ENCODE measurements around the gene PDE2A. TPM values are rescaled to one million over a fixed set of nuclear protein-coding genes. Genes with fewer than 3 reads are reported as not detected.
A peak's percentile ranks its signal among the peaks of the same experiment; 100 is the strongest.

Gene PDE2A
- polyA plus RNA-seq, 2 of the 4 experiments (the other 2 are of a cell fraction), result 0.62 to 1.5 TPM

GRCh38 chr11:72613977-72614376 is 60.2 kb downstream of the PDE2A start:
- TF ChIP-seq NFE2L2 (conservative IDR thresholded peaks at IDR 0.05; ENCODE audit: low read length), result 0 out of 2 replicates have a peak, but pooled peaks have one; percentile 18
- TF ChIP-seq KDM5A (IDR thresholded peaks at IDR 0.05), result no peak
- FAIRE-seq (no peak), DNase-seq (ENCODE audit: low read depth in 1 of 2, low spot score in 1 of 2) (no peak), ATAC-seq (no peak)
- Histone ChIP-seq H3K4me3 (no peak overlapping the region), H3K4me1 (0 out of 3 replicates have a peak, but pooled peaks cover 3% of the 10 kb centered on the region), H3K4me2 (no peak overlapping the region), H3K9me3 (no peaks in the 10 kb centered on the region), H3K27ac (no peak overlapping the region)
- WGBS (ENCODE audit: missing lambda C conversion rate), result 20% methylated on average over 7 of the region's 7 CpGs
- ChIA-PET CTCF (interaction anchor here (0.9 to 11.0 kb wide), 3 partner anchors 13 to 19 kb away, joined by 3 to 93 read pairs (median 4); no protein-coding TSS in a partner anchor), POLR2A (no interaction called here)

GRCh38 chr11:72613450-72613849 is 60.8 kb downstream of the PDE2A start:
- H3K27ac ChIP-seq, result no peak overlapping the region
- H3K9me3 ChIP-seq, result no peaks in the 10 kb centered on the region
- no peak for ATAC-seq
- 0 out of 3 replicates have a peak, but pooled peaks cover 3% of the 10 kb centered on the region for H3K4me1 ChIP-seq
- CTCF ChIA-PET, result interaction anchor here (0.9 to 11.0 kb wide), 3 partner anchors 13 to 18 kb away, joined by 3 to 93 read pairs (median 4); no protein-coding TSS in a partner anchor
- POLR2A ChIA-PET, result no interaction called here
- no peak overlapping the region for H3K4me3 ChIP-seq
- no peak overlapping the region for H3K4me2 ChIP-seq
- FAIRE-seq, result no peak
- DNase-seq (ENCODE audit: low read depth in 1 of 2, low spot score in 1 of 2), result no peak
- TF ChIP-seq TFCP2L1 (CRISPR knock-in tag; IDR thresholded peaks at IDR 0.05) (no peak), PHF8 (IDR thresholded peaks at IDR 0.05; ENCODE audit: borderline replicate concordance, low read depth) (no peak), ELK1 (IDR thresholded peaks at IDR 0.05; ENCODE audit: low read depth, low read length) (no peak), E2F6 (IDR thresholded peaks at IDR 0.05; ENCODE audit: borderline replicate concordance, low read depth) (no peak), HMGXB4 (CRISPR knock-in tag; IDR thresholded peaks at IDR 0.05; ENCODE audit: borderline replicate concordance) (no peak), CBX8 (IDR thresholded peaks at IDR 0.05) (no peak), MAZ (IDR thresholded peaks at IDR 0.05; ENCODE audit: borderline replicate concordance, low read depth, low read length) (no peak), ESRRA (IDR thresholded peaks at IDR 0.05; ENCODE audit: borderline replicate concordance, low read length) (no peak), RARB (CRISPR knock-in tag; IDR thresholded peaks at IDR 0.05) (no peak), CEBPB (IDR thresholded peaks at IDR 0.05) (no peak)
- WGBS (ENCODE audit: missing lambda C conversion rate), result 43% methylated on average over 10 of the region's 10 CpGs

- WGBS (ENCODE audit: missing lambda C conversion rate), result 11% methylated on average over 8 of the region's 8 CpGs
- Histone ChIP-seq H3K27ac (no peak overlapping the region), H3K4me3 (no peak overlapping the region), H3K4me2 (0 out of 3 replicates have a peak overlapping the region, but pooled peaks have one; percentile 12), H3K9me3 (no peaks in the 10 kb centered on the region), H3K4me1 (0 out of 3 replicates have a peak, but pooled peaks cover under 1% of the 10 kb centered on the region)
- ATAC-seq (peak in 1 of 2 experiments; percentile 12; a peak in 2 of 6 replicates), DNase-seq (ENCODE audit: low read depth in 1 of 2, low spot score in 1 of 2) (no peak), FAIRE-seq (no peak)
- TF ChIP-seq MAFK (IDR thresholded peaks at IDR 0.05; ENCODE audit: partially characterized antibody), result no peak
- peak; percentile 25; the same call in 1 of the 2 replicates for TF ChIP-seq NFE2L2 (conservative IDR thresholded peaks at IDR 0.05; ENCODE audit: low read length)
- no peak for TF ChIP-seq ESRRA (IDR thresholded peaks at IDR 0.05; ENCODE audit: borderline replicate concordance, low read length)
- no peak for TF ChIP-seq SREBF2 (IDR thresholded peaks at IDR 0.05)
- no peak for TF ChIP-seq HEYL (CRISPR knock-in tag; IDR thresholded peaks at IDR 0.05)
- TF ChIP-seq EHF (CRISPR knock-in tag; IDR thresholded peaks at IDR 0.05), result no peak
- no peak for TF ChIP-seq EP300 (IDR thresholded peaks at IDR 0.05)
- TF ChIP-seq CEBPB (IDR thresholded peaks at IDR 0.05), result no peak
- ChIA-PET CTCF (interaction anchor here (0.8 to 15.1 kb wide), 7 partner anchors 8 to 34 kb away, joined by 3 to 211 read pairs (median 5); no protein-coding TSS in a partner anchor), POLR2A (no interaction called here)
Measured at GRCh38 chr11:72609476-72609875, 64.7 kb downstream of the PDE2A start.

All from A549 (cell line).